ENCODE measurements around the gene ELL2. TPM values are rescaled to one million over a fixed set of nuclear protein-coding genes. Genes with fewer than 3 reads are reported as not detected.

Gene ELL2
- total RNA-seq, 1 donor from 2014 or later: 52.8 TPM

- TF ChIP-seq CTCF (conservative IDR thresholded peaks at IDR 0.05; ENCODE audit: low read depth, low read length): no peak
- no peak overlapping the region for H3K4me3 ChIP-seq (ENCODE audit: low read depth, low read length)
- no peak for DNase-seq (ENCODE audit: low read depth)
Observed at GRCh38 chr5:95861864-95862561, 99.6 kb downstream of the ELL2 start.

- no peak for TF ChIP-seq CTCF (conservative IDR thresholded peaks at IDR 0.05; ENCODE audit: low read depth, low read length)
- peak; percentile 63 for DNase-seq (ENCODE audit: low read depth)
- H3K4me3 ChIP-seq (ENCODE audit: low read depth, low read length): no peak overlapping the region
Observed at GRCh38 chr5:95861221-95861863, 100.3 kb downstream of the ELL2 start.

GRCh38 chr5:95859661-95860060 is 102.0 kb downstream of the ELL2 start:
- no peak for DNase-seq (ENCODE audit: low read depth)
- H3K4me3 ChIP-seq (ENCODE audit: low read depth, low read length): peak overlapping the region; percentile 19
- TF ChIP-seq CTCF (conservative IDR thresholded peaks at IDR 0.05; ENCODE audit: low read depth, low read length): no peak

GRCh38 chr5:95858661-95859595 is 102.7 kb downstream of the ELL2 start:
- DNase-seq (ENCODE audit: low read depth): peak; percentile 97
- H3K4me3 ChIP-seq (ENCODE audit: low read depth, low read length): peak overlapping the region; percentile 39
- TF ChIP-seq CTCF (conservative IDR thresholded peaks at IDR 0.05; ENCODE audit: low read depth, low read length): peak; percentile 99

- peak; percentile 67 for DNase-seq (ENCODE audit: low read depth)
- H3K4me3 ChIP-seq (ENCODE audit: low read depth, low read length): no peak overlapping the region
- no peak for TF ChIP-seq CTCF (conservative IDR thresholded peaks at IDR 0.05; ENCODE audit: low read depth, low read length)
Observed at GRCh38 chr5:95858023-95858461, 103.6 kb downstream of the ELL2 start.

GRCh38 chr5:95857185-95857945 is 104.3 kb downstream of the ELL2 start:
- DNase-seq (ENCODE audit: low read depth): peak; percentile 71
- no peak for TF ChIP-seq CTCF (conservative IDR thresholded peaks at IDR 0.05; ENCODE audit: low read depth, low read length)

More at GRCh38 chr5:95857185-95857945, 104.3 kb downstream of the ELL2 start:
- no peak overlapping the region for H3K4me3 ChIP-seq (ENCODE audit: low read depth, low read length)
